GM23248 (cell line): ENCODE measurements around the gene ATP12A.

Experiments used
- EZH2 ChIP-seq: fragments of 200-600 bp; sonication (generic); IDR thresholded peaks from 2 replicates; pipeline ENCODE4 v1.6.1; 2018; ENCODE audit warnings: antibody characterized with exemption, mild to moderate bottlenecking; ENCODE audit not compliant: insufficient read depth, poor library complexity, severe bottlenecking
- EZH2phosphoT487 ChIP-seq: fragments of 200-600 bp; sonication (generic); IDR thresholded peaks from 2 replicates; pipeline ENCODE4 v1.6.1; 2018; ENCODE audit warnings: antibody characterized with exemption, moderate library complexity, mild to moderate bottlenecking, low read depth; ENCODE audit not compliant: insufficient read depth

DNA sequence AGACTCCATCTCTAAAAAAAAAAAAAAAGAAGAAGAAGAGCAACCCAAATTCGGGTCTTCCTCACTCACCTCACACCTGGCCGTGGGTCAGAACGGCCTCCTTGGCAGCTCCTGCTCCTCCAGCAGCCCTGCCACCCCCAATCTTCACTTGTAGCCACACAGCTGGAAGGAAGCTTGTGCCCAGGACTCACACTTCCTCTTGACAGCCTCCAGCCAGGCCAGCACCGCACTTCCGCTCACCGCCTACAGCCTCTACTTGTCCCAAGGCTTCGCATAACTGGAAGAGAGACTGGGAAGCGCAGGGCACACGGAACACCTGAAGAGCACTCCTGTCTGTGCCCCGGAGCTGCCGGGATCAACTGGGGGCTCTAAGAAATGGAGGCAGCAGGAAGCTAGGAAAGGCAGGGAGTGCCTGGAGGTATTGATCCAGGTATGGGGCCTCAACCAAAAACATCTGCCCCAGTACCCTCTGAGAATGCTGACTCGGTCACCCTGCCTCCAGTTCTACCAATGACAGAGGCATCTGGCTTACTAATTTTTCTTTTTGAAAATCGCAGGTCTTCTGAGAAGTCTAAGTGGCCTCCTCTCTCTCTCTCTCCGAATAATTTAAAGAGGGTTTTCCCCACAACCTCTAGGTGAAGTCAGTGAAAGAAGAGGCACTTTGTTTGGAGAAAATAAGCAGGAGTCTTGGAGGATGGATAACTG lies 31.1 kb upstream of the ATP12A start:
- no peak for TF ChIP-seq EZH2
- TF ChIP-seq EZH2phosphoT487 = no peak
